Measurements from ENCODE around the gene CRYBG1. TPM values are rescaled to one million over a fixed set of nuclear protein-coding genes. Genes with fewer than 3 reads are reported as not detected.

CRYBG1 gene
- total and polyA plus RNA-seq, 10 of the 15 experiments (the other 5 are each of a cell fraction or from before 2014, with no cell fraction given) = 6.5 to 57.0 (median 25.2) TPM

- Histone ChIP-seq H2AFZ (ENCODE audit: control insufficient read depth, low read depth, low read length) (no peak overlapping the region), H3K27ac (ENCODE audit: control insufficient read depth, insufficient read depth) (no peak overlapping the region), H3K9ac (ENCODE audit: control insufficient read depth, insufficient read depth, low read length) (no peak overlapping the region), H4K20me1 (ENCODE audit: control insufficient read depth, insufficient read depth) (no peaks in the 10 kb centered on the region), H3K27me3 (replicated peaks in 1 of 2; ENCODE audit: control insufficient read depth in 2 of 2, insufficient read depth in 2 of 2, low read length in 1 of 2) (no peaks in the 10 kb centered on the region), H3K79me2 (ENCODE audit: control insufficient read depth, insufficient read depth, low read length) (peaks cover 37% of the 10 kb centered on the region), H3K9me3 (replicated peaks; ENCODE audit: control insufficient read depth, insufficient read depth, low read length) (no peaks in the 10 kb centered on the region), H3K4me2 (ENCODE audit: control insufficient read depth, insufficient read depth) (no peak overlapping the region), H3K4me1 (ENCODE audit: control insufficient read depth, insufficient read depth, low read length) (peaks cover 18% of the 10 kb centered on the region), H3K4me3 (no peak overlapping the region), H3K36me3 (ENCODE audit: control insufficient read depth in 2 of 2, insufficient read depth in 2 of 2, low read length in 1 of 2) (peaks cover 0 to 44% of the 10 kb centered on the region in 2 experiments; a peak in 3 of 4 replicates)
- in situ Hi-C loops (cut with MboI) (no loop called here), intact Hi-C loops (cut with micrococcal nuclease; ENCODE audit: unreplicated experiment) (no loop called here)
- 66% methylated on average over 3 of the region's 3 CpGs for WGBS (ENCODE audit: insufficient coverage, insufficient replicate concordance, low lambda C conversion rate, missing lambda C conversion rate)
- no peak for DNase-seq (ENCODE audit: low read depth, low spot score)
- ChIA-PET POLR2A (no interaction called here), CTCF (interaction anchor here (1.1 to 1.6 kb wide), 2 partner anchors 13 to 17 kb away, joined by 3 to 6 read pairs; no protein-coding TSS in a partner anchor), RAD21 (ENCODE audit: unreplicated experiment) (interaction anchor here (0.8 kb wide), 2 partner anchors 10 to 37 kb away, joined by 3 read pairs; no protein-coding TSS in a partner anchor), SMC1A (ENCODE audit: uncharacterized antibody, unreplicated experiment) (interaction anchor here (0.9 to 2.0 kb wide), 4 partner anchors 9 to 37 kb away, joined by 3 to 7 read pairs (median 4); no protein-coding TSS in a partner anchor)
- no peak for FAIRE-seq
- no peak for ATAC-seq
- no TSS peak for BruUV-seq (replicated peaks)
- TF ChIP-seq BCL11A (IDR thresholded peaks at IDR 0.05; ENCODE audit: low read depth, low read length) = no peak
- TF ChIP-seq RAD21 (IDR thresholded peaks at IDR 0.05; ENCODE audit: insufficient read depth, low read depth, low read length) = no peak
- TF ChIP-seq E4F1 (IDR thresholded peaks at IDR 0.05; ENCODE audit: borderline replicate concordance, partially characterized antibody) = no peak
- TF ChIP-seq TCF12 (IDR thresholded peaks at IDR 0.05; ENCODE audit: low read depth, low read length) = no peak
- no peak for TF ChIP-seq FOXK2 (IDR thresholded peaks at IDR 0.05)
- TF ChIP-seq CHD1 (IDR thresholded peaks at IDR 0.05; ENCODE audit: low read depth, low read length) = no peak
- TF ChIP-seq ZBTB4 (CRISPR knock-in tag; IDR thresholded peaks at IDR 0.05) = no peak
- TF ChIP-seq, protein P1, sequence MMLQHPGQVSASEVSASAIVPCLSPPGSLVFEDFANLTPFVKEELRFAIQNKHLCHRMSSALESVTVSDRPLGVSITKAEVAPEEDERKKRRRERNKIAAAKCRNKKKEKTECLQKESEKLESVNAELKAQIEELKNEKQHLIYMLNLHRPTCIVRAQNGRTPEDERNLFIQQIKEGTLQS (IDR thresholded peaks at IDR 0.05; ENCODE audit: borderline replicate concordance, extremely low read depth, low read depth, low read length) = no peak
- TF ChIP-seq ATF7 (IDR thresholded peaks at IDR 0.05; ENCODE audit: low read depth) = no peak
- TF ChIP-seq HDAC6 (IDR thresholded peaks at IDR 0.05; ENCODE audit: unreplicated experiment) = no peak
- TF ChIP-seq ZNF384 (IDR thresholded peaks at IDR 0.05; ENCODE audit: borderline replicate concordance, low read depth, low read length) = no peak
- TF ChIP-seq TCF7 (IDR thresholded peaks at IDR 0.05; ENCODE audit: borderline replicate concordance) = no peak
- TF ChIP-seq ESRRA (IDR thresholded peaks at IDR 0.05; ENCODE audit: low read length) = no peak
- TF ChIP-seq SMARCA5 (IDR thresholded peaks at IDR 0.05) = no peak
- TF ChIP-seq KLF5 (IDR thresholded peaks at IDR 0.05; ENCODE audit: partially characterized antibody) = no peak
- TF ChIP-seq TBL1XR1 (IDR thresholded peaks at IDR 0.05; ENCODE audit: low read depth, low read length) = no peak
Observed at GRCh38 chr6:106529438-106529837, 168.9 kb downstream of the CRYBG1 start.
